Measurements from ENCODE around the gene ALAS1. TPM values are rescaled to one million over a fixed set of nuclear protein-coding genes. Genes with fewer than 3 reads are reported as not detected.

ALAS1 gene
- total RNA-seq, 1 donor from 2014 or later, result 123 TPM

DNA sequence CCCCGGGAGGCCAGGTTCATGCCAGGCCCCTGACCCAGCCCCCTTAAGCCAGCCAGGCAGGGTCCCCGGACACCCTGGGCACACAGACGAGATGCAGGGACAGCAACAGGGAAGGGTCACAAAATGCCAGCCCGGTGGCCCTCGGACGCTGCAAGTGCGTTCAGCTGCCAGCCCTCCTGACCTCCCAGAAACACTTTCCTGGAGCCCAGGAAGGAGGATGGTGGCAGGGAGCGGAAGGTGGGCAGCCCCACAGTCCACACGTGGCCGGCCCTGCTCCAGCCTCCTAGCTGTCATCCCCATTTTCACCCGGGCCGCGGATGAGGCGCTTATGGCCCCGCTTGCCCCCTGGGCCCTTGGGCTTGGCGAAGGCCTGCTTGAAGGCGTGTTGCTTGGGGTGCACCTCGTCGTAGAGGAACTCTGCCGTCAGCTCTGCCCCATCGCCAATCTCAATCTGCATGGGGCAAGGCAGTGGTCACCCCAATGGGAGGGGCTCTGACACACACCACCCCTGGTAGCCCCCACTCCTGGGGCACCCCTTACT lies 30.9 kb downstream of the ALAS1 start:
- Mint-ChIP-seq H3K27me3 (ENCODE audit: low read depth) (no peaks in the 10 kb centered on the region), H3K27ac (no peak overlapping the region), H3K9me3 (no peaks in the 10 kb centered on the region), H3K4me3 (ENCODE audit: low read depth) (no peak overlapping the region), H3K36me3 (ENCODE audit: low read depth) (peaks cover 43% of the 10 kb centered on the region), H3K4me1 (ENCODE audit: low read depth) (peaks cover 28% of the 10 kb centered on the region)
- no peak for DNase-seq (ENCODE audit: low spot score)
- intact Hi-C loops (cut with micrococcal nuclease), result no loop called here

DNA sequence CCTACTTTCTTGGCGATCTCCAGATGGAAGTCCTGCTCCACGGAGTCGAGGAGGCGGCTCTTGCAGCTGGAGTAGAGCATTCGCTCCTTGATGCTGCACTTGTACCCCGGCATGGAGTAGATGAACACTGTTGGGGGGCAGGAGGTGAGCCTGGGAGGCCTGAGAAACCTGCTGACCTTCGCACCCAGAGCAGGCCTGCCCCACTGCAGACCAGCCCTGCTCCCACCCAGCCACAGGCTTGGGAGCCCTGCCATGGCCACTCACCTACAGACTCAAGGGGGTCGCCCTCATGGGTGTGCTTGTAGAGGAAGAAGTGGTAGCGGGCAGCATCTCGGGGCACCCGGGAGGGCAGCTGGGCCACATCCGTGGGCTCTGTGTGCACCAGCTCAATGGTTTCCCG lies 31.7 kb downstream of the ALAS1 start:
- Mint-ChIP-seq H3K36me3 (ENCODE audit: low read depth) (peaks cover 45% of the 10 kb centered on the region), H3K27ac (no peak overlapping the region), H3K27me3 (ENCODE audit: low read depth) (no peaks in the 10 kb centered on the region), H3K9me3 (no peaks in the 10 kb centered on the region), H3K4me1 (ENCODE audit: low read depth) (peaks cover 29% of the 10 kb centered on the region), H3K4me3 (ENCODE audit: low read depth) (no peak overlapping the region)
- no peak for DNase-seq (ENCODE audit: low spot score)
- intact Hi-C loops (cut with micrococcal nuclease), result no loop called here

DNA sequence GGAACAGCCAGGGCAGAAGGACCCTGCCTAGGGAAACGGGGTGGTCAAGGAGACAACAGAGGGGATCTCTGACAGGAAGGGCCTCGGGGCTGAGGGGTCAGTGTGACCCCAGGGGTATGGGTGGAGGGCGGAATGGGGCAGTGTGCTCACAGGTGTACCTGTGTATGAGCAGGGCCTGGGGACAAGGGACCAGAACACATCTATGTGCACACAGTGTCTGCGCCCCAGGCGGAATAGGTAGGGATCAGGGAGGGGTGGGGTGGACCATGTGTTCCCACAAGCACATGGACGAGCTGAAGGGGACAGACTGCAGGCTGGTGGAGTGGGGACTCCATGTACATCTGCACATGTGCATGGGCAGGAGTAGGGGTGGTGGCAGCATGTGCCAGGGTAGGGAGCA lies 32.5 kb downstream of the ALAS1 start:
- intact Hi-C loops (cut with micrococcal nuclease), result no loop called here

DNA sequence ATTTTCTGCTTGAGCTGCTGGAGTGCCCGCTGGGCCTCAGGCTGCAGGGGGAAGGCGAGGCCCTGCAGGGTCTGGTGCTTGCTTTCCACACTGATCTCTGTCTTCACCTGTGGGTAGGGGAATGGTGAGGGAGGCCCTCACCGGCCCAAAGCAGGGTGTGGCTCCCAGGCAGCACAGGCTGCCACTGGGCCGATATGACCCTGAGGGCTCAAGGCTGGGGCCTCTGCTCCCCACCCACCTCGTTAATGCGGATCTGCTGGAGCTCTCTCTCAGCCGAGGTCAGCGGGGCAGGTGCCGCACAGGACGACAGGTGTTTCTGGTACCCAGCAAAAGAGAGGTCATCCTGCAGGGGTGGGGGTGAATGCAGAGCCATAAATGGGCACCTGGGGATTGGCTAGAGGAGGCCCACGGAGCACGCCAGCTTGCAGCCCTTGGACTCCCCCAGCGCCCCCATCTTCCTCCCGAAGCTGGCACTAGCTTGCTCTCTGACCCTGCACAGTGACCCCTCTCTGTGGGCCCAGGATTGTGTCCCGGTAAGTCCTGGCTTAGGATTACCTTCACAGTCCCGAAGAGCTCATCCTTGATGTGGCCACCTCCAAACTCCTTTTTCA lies 33.0 kb downstream of the ALAS1 start:
- intact Hi-C loops (cut with micrococcal nuclease), result loop anchor here (1.0 kb wide), 1 partner anchor 108 kb away; no protein-coding TSS in a partner anchor
- peaks cover 21% of the 10 kb centered on the region for H3K4me1 Mint-ChIP-seq (ENCODE audit: low read depth)
- DNase-seq (ENCODE audit: low spot score), result no peak

More for the DNA sequence above, 32.5 kb downstream of the ALAS1 start:
- DNase-seq (ENCODE audit: low spot score), result no peak
- H3K27ac Mint-ChIP-seq, result no peak overlapping the region
- H3K36me3 Mint-ChIP-seq (ENCODE audit: low read depth), result peaks cover 47% of the 10 kb centered on the region
- H3K4me3 Mint-ChIP-seq (ENCODE audit: low read depth), result no peak overlapping the region
- peaks cover 26% of the 10 kb centered on the region for H3K4me1 Mint-ChIP-seq (ENCODE audit: low read depth)
- H3K27me3 Mint-ChIP-seq (ENCODE audit: low read depth), result no peaks in the 10 kb centered on the region
- H3K9me3 Mint-ChIP-seq, result no peaks in the 10 kb centered on the region

DNA sequence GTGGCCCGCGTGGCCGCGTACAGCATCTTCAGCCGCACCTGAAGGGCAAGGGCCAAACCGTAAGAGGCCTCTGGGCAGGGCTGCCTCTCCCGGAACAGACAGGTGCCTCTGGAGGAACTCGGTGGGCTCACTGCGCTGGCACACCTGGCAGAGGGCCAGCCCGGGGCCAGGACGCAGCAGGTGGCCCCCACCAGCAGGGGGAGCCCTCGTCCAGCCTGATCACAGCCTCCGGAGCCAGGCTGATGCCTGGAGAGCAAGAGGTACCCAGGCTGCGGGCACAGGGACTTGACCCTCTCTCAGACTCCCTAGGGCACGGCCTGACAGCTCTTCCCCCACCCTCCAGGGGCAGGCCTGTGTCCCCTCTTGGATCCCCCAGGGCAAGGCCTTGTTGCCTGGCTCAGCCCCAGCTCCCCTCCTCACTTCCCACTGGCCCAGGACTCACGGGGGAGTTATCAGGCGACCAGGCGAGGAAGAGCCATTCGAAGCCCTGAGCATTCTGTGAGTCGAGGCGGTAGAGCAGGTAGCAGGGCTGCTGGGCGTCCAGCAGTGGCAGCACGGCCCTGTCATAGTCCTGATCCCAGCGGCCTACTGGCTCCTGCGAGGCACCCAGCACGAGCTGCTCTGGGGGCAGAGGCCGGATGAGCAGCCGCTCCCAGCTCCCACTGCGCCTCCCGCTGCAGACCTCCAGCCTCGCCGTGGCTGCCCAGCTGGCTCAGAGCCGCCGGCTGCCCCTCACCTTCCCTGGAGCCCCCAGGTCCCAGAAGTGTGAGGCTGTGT lies 33.7 kb downstream of the ALAS1 start:
- Mint-ChIP-seq H3K9me3 (no peaks in the 10 kb centered on the region), H3K4me1 (ENCODE audit: low read depth) (peaks cover 19% of the 10 kb centered on the region), H3K27ac (peak overlapping the region; percentile 63), H3K36me3 (ENCODE audit: low read depth) (peaks cover 52% of the 10 kb centered on the region), H3K27me3 (ENCODE audit: low read depth) (no peaks in the 10 kb centered on the region), H3K4me3 (ENCODE audit: low read depth) (no peak overlapping the region)
- intact Hi-C loops (cut with micrococcal nuclease), result loop anchor here (1.0 kb wide), 1 partner anchor 108 kb away; no protein-coding TSS in a partner anchor
- DNase-seq (ENCODE audit: low spot score), result peak; percentile 75

More for the DNA sequence above, 33.0 kb downstream of the ALAS1 start:
- H3K4me3 Mint-ChIP-seq (ENCODE audit: low read depth), result no peak overlapping the region
- no peak overlapping the region for H3K27ac Mint-ChIP-seq
- no peaks in the 10 kb centered on the region for H3K9me3 Mint-ChIP-seq
- H3K27me3 Mint-ChIP-seq (ENCODE audit: low read depth), result no peaks in the 10 kb centered on the region
- H3K36me3 Mint-ChIP-seq (ENCODE audit: low read depth), result peaks cover 52% of the 10 kb centered on the region

DNA sequence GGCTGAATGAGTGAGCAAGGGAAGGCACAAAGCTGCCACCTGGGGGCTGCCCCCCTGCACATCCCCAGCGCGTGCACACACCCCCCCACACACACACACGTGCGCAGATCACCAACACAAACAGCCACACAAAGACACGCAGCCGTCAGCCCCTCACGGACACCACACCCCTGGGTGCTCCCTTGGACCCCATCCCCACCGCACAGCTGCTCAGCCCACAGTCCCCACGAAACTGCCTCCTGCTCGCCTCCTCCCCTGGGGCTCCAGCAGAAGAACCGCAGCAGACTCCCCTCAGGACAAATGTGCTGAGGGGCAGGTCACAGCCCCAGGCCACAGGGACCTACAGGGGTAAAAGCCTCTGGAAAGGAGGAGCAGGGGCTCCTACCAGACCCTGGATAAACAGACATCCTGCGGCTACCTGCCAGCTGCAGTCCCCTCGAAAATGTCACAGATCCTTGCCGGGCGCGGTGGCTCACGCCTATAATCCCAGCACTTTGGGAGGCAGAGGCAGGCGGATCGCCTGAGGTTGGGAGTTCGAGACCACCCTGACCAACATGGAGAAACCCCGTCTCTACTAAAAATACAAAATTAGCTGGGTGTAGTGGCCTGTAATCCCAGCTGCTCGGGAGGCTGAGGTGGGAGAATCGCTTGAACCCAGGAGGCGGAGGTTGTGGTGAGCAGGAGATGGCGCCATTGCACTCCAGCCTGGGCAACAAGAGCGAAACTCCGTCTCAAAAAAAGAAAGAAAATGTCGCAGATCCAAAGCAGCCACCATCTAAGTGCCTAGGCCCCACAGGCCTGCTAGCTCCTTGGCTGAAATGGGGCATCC lies 34.5 kb downstream of the ALAS1 start:
- H3K4me3 Mint-ChIP-seq (ENCODE audit: low read depth), result no peak overlapping the region
- peaks cover 52% of the 10 kb centered on the region for H3K36me3 Mint-ChIP-seq (ENCODE audit: low read depth)
- no peak for DNase-seq (ENCODE audit: low spot score)
- peaks cover 21% of the 10 kb centered on the region for H3K4me1 Mint-ChIP-seq (ENCODE audit: low read depth)
- H3K27ac Mint-ChIP-seq, result no peak overlapping the region
- H3K9me3 Mint-ChIP-seq, result no peaks in the 10 kb centered on the region
- no peaks in the 10 kb centered on the region for H3K27me3 Mint-ChIP-seq (ENCODE audit: low read depth)
- intact Hi-C loops (cut with micrococcal nuclease), result no loop called here

DNA sequence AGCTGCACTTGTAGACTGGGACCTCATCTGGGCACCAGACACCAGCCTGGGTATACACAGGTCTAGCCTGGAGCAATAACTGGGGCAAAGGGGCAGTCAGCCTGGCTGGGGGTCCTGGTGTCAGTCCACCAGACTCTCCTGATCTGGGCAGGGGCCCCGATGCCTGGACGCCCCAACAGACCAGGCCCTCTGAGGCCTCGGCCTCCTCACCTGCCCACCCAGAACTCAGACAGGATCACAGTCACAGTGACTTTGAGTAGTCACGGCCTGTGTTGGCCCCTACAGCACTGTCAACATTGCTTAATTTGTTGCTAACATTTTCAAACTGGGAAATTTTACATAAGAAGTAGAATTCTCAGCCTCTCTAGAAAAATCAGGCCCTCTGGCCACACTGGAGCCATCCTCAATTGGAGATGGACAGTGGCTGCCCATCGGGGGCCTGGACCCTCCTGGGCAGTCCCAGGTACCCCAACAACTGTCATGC lies 35.2 kb downstream of the ALAS1 start:
- Mint-ChIP-seq H3K27ac (peak overlapping the region; percentile 17), H3K27me3 (ENCODE audit: low read depth) (no peaks in the 10 kb centered on the region)

DNA sequence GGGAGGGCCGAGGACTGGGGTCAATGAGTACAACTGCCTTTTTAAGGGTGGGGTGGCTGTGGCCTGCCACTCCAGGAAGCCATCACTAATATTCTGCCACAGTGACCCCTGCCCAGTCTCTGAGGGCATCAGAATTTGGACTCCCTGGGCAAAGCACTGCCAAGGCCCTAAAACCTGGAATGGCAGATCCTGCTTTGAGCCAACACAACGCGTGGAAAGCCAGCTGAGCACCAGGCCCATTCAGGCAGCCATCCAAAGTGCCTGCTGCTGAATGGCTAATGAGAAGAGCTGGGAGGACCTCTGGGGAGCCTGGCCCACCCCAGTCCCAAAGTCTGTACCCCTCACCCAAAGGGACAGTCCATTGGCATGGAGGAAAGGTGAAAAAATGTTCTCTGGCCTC lies 36.0 kb downstream of the ALAS1 start:
- Mint-ChIP-seq H3K27ac (no peak overlapping the region), H3K4me3 (ENCODE audit: low read depth) (no peak overlapping the region), H3K9me3 (no peaks in the 10 kb centered on the region), H3K36me3 (ENCODE audit: low read depth) (peaks cover 48% of the 10 kb centered on the region), H3K4me1 (ENCODE audit: low read depth) (peaks cover 30% of the 10 kb centered on the region), H3K27me3 (ENCODE audit: low read depth) (no peaks in the 10 kb centered on the region)
- DNase-seq (ENCODE audit: low spot score), result no peak
- intact Hi-C loops (cut with micrococcal nuclease), result no loop called here

More for the DNA sequence above, 35.2 kb downstream of the ALAS1 start:
- DNase-seq (ENCODE audit: low spot score), result no peak
- Mint-ChIP-seq H3K4me3 (ENCODE audit: low read depth) (no peak overlapping the region), H3K36me3 (ENCODE audit: low read depth) (peaks cover 48% of the 10 kb centered on the region), H3K9me3 (no peaks in the 10 kb centered on the region), H3K4me1 (ENCODE audit: low read depth) (peaks cover 26% of the 10 kb centered on the region)
- intact Hi-C loops (cut with micrococcal nuclease), result no loop called here

DNA sequence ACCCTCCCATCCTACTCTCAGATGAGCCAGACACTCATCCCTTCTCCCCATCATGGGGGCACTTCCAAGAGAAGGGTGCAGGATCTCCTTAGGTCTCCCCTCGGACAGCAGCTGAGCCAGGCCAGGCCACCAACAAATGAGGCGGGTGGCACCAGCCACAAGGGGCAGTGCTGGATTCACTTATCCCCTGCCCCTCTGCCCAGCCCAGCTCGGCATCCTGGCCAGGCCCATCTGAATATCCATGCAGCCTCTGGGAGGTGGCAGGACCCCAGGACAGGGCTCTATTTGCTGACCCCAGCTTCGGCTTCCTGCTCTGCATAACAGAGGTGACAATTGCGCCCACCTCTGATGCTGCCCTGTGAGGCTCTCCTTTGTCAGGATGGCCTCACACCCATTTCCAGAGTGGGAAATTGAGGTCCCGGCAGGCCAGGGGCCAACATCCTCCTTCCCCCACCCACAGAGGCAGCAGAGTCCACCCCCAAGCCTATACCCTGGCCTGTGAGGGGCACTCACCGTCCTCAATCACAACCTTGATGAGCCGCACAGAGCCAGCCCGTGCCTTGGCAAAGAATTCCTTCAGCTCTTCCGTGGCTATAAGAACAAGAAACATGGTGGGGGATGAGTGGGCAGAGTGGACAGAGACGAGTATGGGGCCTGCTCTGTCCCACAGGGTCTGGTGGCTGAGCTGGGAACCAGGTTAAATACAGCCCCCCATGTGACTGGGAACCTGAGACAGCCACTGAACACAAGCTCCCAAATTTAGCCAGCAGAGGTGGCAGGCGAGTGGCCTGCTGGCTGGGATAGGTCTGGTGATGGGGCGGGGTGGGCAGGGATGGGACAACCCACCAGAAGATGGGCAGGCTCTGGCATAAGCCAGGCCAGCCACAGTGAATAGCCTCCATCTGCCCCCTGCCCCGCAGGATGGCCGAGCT lies 36.8 kb downstream of the ALAS1 start:
- H3K4me3 Mint-ChIP-seq (ENCODE audit: low read depth), result no peak overlapping the region
- peaks cover 31% of the 10 kb centered on the region for H3K4me1 Mint-ChIP-seq (ENCODE audit: low read depth)
- no peak overlapping the region for H3K27ac Mint-ChIP-seq
- no peak for DNase-seq (ENCODE audit: low spot score)
- intact Hi-C loops (cut with micrococcal nuclease), result no loop called here
- H3K27me3 Mint-ChIP-seq (ENCODE audit: low read depth), result no peaks in the 10 kb centered on the region
- peaks cover 46% of the 10 kb centered on the region for H3K36me3 Mint-ChIP-seq (ENCODE audit: low read depth)
- H3K9me3 Mint-ChIP-seq, result no peaks in the 10 kb centered on the region

DNA sequence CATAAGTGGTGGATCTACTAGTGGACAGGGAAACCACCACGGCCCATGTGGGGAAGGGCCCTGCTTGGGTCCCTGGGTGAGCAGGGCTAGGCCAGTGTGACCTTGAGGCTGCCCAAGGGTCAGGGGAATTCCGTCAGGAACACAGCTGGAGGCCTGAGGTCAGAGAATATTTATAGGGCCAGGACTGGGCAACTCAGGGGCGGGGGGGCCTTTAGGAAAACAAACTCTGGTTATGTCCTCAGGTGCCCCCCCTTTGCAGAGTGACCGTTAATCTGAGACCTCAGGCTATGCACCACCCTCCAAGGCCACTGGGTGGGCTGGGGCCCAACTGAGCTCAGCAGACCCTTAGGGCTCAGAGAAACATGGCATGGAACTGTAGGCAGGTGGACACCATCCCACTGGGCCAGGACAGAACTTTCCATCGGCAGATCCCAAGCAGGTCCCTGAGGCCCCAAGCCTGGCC lies 38.5 kb downstream of the ALAS1 start:
- Mint-ChIP-seq H3K27me3 (ENCODE audit: low read depth) (no peaks in the 10 kb centered on the region), H3K9me3 (no peaks in the 10 kb centered on the region), H3K27ac (peak overlapping the region; percentile 38), H3K36me3 (ENCODE audit: low read depth) (peaks cover 45% of the 10 kb centered on the region), H3K4me1 (ENCODE audit: low read depth) (peaks cover 43% of the 10 kb centered on the region), H3K4me3 (ENCODE audit: low read depth) (peak overlapping the region; percentile 13)
- intact Hi-C loops (cut with micrococcal nuclease), result no loop called here
- no peak for DNase-seq (ENCODE audit: low spot score)

DNA sequence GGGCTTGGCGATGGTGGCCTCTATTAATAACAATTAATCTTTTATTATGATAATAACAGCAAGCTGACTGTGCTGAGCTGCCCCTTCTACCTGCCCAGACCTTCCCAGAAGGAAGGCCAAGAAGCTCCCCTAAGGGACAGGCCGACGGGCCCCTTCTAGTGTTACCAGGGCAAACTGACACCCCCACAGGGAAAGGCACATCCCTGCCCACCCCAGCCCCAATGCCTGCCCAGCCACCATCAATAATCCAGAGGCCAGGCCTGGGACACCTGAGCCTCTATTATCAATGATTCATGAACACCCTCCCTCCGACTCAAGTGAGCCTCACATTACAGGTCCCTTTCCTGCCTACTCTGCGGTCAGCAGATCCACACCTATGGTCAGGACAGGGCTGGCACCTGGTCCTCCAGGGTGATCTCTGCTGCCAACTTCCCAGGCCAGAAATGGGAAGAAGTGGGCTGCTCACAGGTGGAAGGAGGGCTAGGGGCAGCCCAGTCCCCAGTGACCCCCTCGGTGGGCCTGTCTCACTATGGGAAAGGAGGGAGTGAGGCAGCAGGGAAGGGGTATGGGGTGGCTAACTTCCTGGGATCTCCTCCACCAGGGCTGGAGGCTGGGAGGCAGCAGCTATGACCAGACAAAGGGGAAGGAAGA lies 39.2 kb downstream of the ALAS1 start:
- peak overlapping the region; percentile 96 for H3K4me3 Mint-ChIP-seq (ENCODE audit: low read depth)
- peak overlapping the region; percentile 21 for H3K27ac Mint-ChIP-seq
- peaks cover 45% of the 10 kb centered on the region for H3K4me1 Mint-ChIP-seq (ENCODE audit: low read depth)
- H3K9me3 Mint-ChIP-seq, result no peaks in the 10 kb centered on the region
- no peaks in the 10 kb centered on the region for H3K27me3 Mint-ChIP-seq (ENCODE audit: low read depth)
- peaks cover 43% of the 10 kb centered on the region for H3K36me3 Mint-ChIP-seq (ENCODE audit: low read depth)
- DNase-seq (ENCODE audit: low spot score), result no peak
- intact Hi-C loops (cut with micrococcal nuclease), result no loop called here
